Measurements from ENCODE around the gene FGF2.
"Not testable (repeated sequence)": the region's sequence is repeated elsewhere in the genome, so short reads cannot be mapped to it uniquely, and the experiment has no call there.

Gene FGF2

DNA sequence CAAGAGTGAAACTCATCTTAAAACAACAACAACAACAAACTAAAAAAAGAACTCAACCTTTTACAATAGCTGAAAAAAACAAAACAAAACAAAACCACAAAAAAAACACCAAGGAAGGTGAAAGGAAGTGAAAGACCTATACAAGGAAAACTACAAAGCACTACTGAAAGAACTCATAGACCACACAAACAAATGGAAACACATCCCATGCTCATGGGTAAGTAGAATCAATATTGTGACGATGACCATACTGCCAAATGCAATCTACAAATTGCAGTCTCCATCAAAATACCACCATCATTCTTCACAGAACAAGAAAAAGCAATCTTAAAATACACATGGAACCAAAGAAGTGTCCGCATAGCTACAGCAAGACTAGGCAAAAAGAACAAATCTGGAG lies 41.5 kb upstream of the FGF2 start:
- TF ChIP-seq, protein P1, sequence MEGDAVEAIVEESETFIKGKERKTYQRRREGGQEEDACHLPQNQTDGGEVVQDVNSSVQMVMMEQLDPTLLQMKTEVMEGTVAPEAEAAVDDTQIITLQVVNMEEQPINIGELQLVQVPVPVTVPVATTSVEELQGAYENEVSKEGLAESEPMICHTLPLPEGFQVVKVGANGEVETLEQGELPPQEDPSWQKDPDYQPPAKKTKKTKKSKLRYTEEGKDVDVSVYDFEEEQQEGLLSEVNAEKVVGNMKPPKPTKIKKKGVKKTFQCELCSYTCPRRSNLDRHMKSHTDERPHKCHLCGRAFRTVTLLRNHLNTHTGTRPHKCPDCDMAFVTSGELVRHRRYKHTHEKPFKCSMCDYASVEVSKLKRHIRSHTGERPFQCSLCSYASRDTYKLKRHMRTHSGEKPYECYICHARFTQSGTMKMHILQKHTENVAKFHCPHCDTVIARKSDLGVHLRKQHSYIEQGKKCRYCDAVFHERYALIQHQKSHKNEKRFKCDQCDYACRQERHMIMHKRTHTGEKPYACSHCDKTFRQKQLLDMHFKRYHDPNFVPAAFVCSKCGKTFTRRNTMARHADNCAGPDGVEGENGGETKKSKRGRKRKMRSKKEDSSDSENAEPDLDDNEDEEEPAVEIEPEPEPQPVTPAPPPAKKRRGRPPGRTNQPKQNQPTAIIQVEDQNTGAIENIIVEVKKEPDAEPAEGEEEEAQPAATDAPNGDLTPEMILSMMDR (conservative IDR thresholded peaks at IDR 0.05; ENCODE audit: low read depth, low read length): no peak
- no peak for DNase-seq (ENCODE audit: low read depth)
- no peak overlapping the region for H3K4me3 ChIP-seq (ENCODE audit: low read depth, low read length)

DNA sequence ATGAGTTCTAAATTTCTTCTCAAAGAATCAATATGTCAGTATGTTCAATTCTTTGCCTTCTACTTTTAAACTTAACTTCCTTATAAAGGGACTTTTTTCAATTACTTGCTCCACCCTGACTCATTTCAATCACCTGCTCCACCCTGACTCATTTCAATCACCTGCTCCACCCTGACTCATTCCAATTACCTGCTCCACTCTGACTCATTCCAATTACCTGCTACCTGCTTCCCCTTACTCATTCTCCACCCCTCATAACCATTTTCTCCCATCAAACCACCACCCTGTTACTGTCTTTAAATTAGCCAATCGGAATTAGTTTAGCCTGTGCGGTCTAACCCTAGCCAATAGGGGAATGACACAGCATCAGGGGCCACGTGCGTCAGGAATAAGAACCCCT lies 40.3 kb upstream of the FGF2 start:
- H3K4me3 ChIP-seq (ENCODE audit: low read depth, low read length); DNase-seq (ENCODE audit: low read depth): not testable (repeated sequence)

DNA sequence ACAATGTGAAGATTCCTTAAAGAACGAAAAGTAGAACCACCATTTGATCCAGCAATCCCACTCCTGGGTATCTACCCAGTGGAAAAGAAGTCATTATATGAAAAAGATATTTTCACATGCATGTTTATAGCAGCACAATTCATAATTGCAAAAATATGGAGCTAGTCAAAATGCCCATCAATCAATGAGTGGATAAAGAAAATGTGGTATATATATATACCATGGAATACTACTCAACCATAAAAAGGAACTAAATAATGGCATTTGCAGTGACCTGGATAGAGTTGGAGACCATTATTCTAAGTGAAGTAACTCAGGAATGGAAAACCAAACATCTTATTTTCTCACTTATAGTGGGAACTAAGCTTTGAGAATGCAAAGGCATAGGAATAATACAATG lies 39.7 kb upstream of the FGF2 start:
- DNase-seq (ENCODE audit: low read depth): not testable (repeated sequence)

DNA sequence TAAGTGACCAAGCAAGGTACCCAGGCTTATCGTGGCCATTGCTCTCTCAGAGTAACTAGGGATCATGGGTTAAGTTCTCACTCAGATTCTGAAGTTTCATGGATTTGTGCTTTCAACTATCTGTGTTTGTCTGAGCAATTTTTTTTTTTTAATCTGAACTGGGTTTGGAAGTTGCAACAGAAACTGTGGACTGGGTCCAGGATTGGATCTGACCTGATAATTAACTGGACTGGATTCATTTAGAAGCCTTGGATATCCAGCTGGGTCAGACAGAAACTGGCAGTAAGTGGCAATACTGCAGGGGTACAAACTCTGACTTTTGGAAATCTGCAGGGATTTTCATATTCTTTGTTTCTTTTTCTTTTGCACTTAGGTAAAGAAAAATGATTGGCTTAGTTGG lies 38.7 kb upstream of the FGF2 start:
- no peak overlapping the region for H3K4me3 ChIP-seq (ENCODE audit: low read depth, low read length)
- DNase-seq (ENCODE audit: low read depth): no peak
- TF ChIP-seq, protein P1 (conservative IDR thresholded peaks at IDR 0.05; ENCODE audit: low read depth, low read length): no peak

More for the DNA sequence above, 39.7 kb upstream of the FGF2 start:
- not testable (repeated sequence) for H3K4me3 ChIP-seq (ENCODE audit: low read depth, low read length)

DNA sequence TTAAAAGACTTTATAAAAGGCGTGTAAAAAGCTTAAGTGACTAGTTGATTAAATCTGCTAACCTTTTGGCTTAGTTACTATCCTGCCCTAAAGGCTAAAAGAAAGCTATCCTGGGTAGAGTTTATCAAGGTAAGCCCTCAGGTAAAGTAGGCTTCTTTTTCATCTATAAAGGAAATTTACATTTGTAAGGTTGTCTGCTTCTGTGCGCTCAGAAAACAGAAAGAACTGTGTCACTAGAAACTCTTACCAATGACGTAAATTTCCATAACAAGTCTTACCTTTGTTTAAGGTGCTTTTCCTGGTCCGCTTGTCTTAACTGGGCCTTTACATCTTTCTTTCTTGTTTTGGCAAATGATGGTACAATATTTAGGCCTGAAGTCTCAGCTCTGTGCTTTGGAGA lies 37.7 kb upstream of the FGF2 start:
- no peak overlapping the region for H3K4me3 ChIP-seq (ENCODE audit: low read depth, low read length)
- TF ChIP-seq, protein P1 (conservative IDR thresholded peaks at IDR 0.05; ENCODE audit: low read depth, low read length): no peak
- DNase-seq (ENCODE audit: low read depth): no peak

DNA sequence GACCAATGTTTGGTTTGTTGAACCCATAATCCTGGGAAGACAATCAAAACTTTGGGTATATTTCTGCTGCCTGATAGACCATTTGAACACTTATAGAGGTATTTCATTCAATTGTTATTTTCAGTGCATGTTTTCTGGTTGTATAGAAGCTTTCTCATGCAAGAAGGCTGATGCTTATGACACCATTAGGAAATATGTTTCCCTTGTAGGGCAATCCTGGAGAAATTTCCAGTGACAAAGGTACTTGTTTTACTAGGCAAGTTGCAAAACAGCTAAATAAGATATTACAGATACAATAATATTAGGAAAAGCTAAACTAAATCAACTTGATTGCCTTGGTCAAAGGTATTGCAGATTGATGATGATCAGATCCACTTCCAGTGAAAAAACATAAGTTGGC lies 32.8 kb upstream of the FGF2 start:
- TF ChIP-seq, protein P1 (conservative IDR thresholded peaks at IDR 0.05; ENCODE audit: low read depth, low read length): no peak
- H3K4me3 ChIP-seq (ENCODE audit: low read depth, low read length): no peak overlapping the region
- DNase-seq (ENCODE audit: low read depth): no peak

DNA sequence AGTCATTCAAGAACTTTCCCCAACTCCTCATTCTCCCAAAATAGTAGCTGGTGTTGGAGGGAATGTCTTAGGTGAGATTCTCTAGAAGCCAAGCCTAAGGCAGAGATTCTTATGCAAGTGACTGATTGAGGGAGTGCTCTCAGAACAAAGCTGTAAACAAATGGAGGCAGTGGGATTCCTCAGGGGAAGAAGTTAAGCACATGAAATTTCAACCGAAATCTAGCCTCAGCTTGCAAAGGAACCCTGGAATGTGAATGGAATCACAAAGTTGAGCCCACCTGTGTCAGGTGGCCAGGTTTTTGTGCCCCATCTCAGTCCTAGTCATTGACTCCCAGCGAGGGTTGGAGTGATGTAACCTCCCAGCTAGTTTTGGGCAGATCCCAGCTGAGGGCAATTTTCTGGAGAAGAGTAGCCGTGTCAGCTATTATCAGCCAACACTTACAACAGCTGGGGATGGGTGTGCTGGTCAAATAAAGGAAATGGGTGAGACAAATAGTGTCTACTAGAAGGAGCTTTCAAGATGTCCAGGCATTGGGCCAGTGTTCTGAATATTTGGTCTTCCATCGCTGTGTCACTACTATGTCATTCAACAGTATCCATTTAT lies 29.7 kb upstream of the FGF2 start:
- TF ChIP-seq, protein P1 (conservative IDR thresholded peaks at IDR 0.05; ENCODE audit: low read depth, low read length): no peak
- H3K4me3 ChIP-seq (ENCODE audit: low read depth, low read length): no peak overlapping the region
- no peak for DNase-seq (ENCODE audit: low read depth)

DNA sequence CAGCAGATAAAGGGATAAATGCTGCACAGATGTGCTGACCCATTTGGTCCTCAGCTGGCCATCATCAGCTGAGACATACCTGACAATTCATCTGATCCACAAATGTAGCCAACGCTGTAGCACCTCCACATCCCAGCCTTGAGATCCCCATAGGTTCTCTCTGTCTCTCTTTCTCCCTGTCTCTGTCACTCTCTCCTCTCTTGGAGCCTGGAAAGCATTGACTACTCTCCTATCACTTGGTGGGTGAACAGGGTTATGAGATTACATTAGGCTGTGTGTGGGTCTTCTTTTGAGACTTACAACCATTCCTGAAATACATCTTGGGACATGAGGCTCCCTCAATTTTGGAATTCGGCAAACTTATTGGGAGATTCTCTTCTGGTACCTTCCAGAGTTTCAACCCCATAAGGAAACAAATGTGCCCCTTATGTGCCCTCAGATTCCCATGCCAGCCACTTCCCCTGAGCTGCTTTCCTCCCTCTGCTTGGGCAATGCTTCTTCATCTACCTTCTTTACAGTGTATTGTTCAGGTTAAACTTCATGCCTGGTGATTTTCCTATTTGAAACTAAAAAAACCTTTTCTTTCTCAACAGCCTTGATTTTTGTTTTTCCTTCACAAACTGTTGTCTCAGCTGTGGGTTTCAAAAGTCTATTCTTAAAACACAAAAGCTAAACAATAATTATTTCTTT lies 29.1 kb upstream of the FGF2 start:
- no peak for DNase-seq (ENCODE audit: low read depth)
- TF ChIP-seq, protein P1 (conservative IDR thresholded peaks at IDR 0.05; ENCODE audit: low read depth, low read length): no peak
- H3K4me3 ChIP-seq (ENCODE audit: low read depth, low read length): no peak overlapping the region

All from choroid plexus epithelial cell (primary cell).